WERI-Rb-1 (cell line): ENCODE results near the gene LRRC37B.
"Not testable (repeated sequence)": the region's sequence is repeated elsewhere in the genome, so short reads cannot be mapped to it uniquely, and the experiment has no call there.

ENCODE experiments used
- DNase-seq: peaks from one replicate; pipeline ENCODE4 v3.0.0-alpha.2; 2020
- H3K27ac ChIP-seq: fragments of 250-450 bp; sonication (Bioruptor Pico); 2 replicates; pipeline ENCODE4 v1.5.1; 2020; ENCODE audit warnings: mild to moderate bottlenecking, moderate library complexity
- H3K27me3 ChIP-seq: fragments of 250-450 bp; sonication (Bioruptor Pico); 2 replicates; pipeline ENCODE4 v1.5.1; 2021; ENCODE audit warnings: mild to moderate bottlenecking, low read depth, moderate library complexity; ENCODE audit not compliant: insufficient read depth, severe bottlenecking
- H3K36me3 ChIP-seq: fragments of 250-450 bp; sonication (Bioruptor Pico); 2 replicates; pipeline ENCODE4 v1.5.1; 2020; ENCODE audit warnings: mild to moderate bottlenecking, moderate library complexity
- H3K4me3 ChIP-seq: 2 replicates; pipeline ENCODE4 v1.5.1; 2011; ENCODE audit warnings: low read depth, mild to moderate bottlenecking, control low read depth, low read length
- H3K9me3 ChIP-seq: fragments of 250-450 bp; sonication (Bioruptor Pico); 2 replicates; pipeline ENCODE4 v1.5.1; 2021; ENCODE audit warnings: mild to moderate bottlenecking, moderate library complexity; ENCODE audit not compliant: severe bottlenecking
- TF ChIP-seq, protein P1 (sequence below): IDR thresholded peaks from 2 replicates; pipeline ENCODE4 v1.5.1; 2011; ENCODE audit warnings: low read depth, mild to moderate bottlenecking, control low read depth, inconsistent platforms, low read length

The LRRC37B gene

GRCh38 chr17:32019228-32019627 lies 12.0 kb downstream of the LRRC37B start:
- peaks cover 14% of the 10 kb centered on the region for H3K36me3 ChIP-seq
- DNase-seq: no peak
- no peaks in the 10 kb centered on the region for H3K9me3 ChIP-seq
- TF ChIP-seq, protein P1, sequence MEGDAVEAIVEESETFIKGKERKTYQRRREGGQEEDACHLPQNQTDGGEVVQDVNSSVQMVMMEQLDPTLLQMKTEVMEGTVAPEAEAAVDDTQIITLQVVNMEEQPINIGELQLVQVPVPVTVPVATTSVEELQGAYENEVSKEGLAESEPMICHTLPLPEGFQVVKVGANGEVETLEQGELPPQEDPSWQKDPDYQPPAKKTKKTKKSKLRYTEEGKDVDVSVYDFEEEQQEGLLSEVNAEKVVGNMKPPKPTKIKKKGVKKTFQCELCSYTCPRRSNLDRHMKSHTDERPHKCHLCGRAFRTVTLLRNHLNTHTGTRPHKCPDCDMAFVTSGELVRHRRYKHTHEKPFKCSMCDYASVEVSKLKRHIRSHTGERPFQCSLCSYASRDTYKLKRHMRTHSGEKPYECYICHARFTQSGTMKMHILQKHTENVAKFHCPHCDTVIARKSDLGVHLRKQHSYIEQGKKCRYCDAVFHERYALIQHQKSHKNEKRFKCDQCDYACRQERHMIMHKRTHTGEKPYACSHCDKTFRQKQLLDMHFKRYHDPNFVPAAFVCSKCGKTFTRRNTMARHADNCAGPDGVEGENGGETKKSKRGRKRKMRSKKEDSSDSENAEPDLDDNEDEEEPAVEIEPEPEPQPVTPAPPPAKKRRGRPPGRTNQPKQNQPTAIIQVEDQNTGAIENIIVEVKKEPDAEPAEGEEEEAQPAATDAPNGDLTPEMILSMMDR: no peak
- no peak overlapping the region for H3K27ac ChIP-seq
- H3K4me3 ChIP-seq: no peak overlapping the region
- H3K27me3 ChIP-seq: no peaks in the 10 kb centered on the region

- Histone ChIP-seq H3K27me3 (no peaks in the 10 kb centered on the region), H3K9me3 (no peaks in the 10 kb centered on the region), H3K36me3 (peaks cover 14% of the 10 kb centered on the region), H3K27ac (no peak overlapping the region), H3K4me3 (no peak overlapping the region)
- no peak for DNase-seq
- TF ChIP-seq, protein P1: no peak
These were observed 13.9 kb downstream of the LRRC37B start for GRCh38 chr17:32020943-32021614.

DNA sequence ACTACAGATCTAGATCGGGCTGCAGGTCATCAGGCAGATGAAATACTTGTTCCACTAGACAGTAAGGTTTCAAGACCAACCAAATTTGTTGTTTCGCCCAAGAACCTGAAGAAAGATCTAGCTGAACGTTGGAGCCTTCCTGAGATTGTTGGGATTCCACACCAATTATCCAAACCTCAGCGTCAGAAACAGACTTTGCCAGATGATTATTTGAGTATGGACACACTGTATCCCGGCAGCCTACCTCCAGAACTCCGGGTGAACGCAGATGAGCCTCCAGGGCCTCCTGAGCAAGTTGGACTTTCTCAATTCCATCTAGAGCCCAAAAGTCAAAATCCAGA lies 14.4 kb downstream of the LRRC37B start:
- no peaks in the 10 kb centered on the region for H3K27me3 ChIP-seq
- peaks cover 14% of the 10 kb centered on the region for H3K36me3 ChIP-seq
- H3K9me3 ChIP-seq: no peaks in the 10 kb centered on the region
- H3K27ac ChIP-seq: no peak overlapping the region
- H3K4me3 ChIP-seq: no peak overlapping the region
- no peak for DNase-seq
- TF ChIP-seq, protein P1: no peak

DNA sequence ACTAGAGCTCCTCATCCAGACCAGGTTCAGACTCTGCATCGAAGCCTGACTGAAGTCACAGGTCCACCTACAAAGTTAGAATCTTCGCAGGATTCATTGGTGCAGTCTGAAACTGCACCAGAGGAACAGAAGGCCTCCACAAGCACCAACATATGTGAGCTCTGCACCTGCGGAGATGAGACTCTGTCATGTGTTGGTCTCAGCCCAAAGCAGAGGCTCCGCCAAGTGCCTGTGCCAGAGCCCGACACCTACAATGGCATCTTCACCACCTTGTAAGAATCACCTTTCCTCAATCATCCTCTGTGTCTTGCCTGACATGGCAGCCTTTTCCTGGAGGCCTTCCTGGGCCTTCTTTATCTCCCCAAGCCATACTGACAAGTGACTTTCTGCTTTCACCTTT lies 15.4 kb downstream of the LRRC37B start:
- H3K27me3 ChIP-seq, H3K4me3 ChIP-seq, H3K9me3 ChIP-seq, H3K27ac ChIP-seq, DNase-seq: not testable (repeated sequence)
- peaks cover 14% of the 10 kb centered on the region for H3K36me3 ChIP-seq

DNA sequence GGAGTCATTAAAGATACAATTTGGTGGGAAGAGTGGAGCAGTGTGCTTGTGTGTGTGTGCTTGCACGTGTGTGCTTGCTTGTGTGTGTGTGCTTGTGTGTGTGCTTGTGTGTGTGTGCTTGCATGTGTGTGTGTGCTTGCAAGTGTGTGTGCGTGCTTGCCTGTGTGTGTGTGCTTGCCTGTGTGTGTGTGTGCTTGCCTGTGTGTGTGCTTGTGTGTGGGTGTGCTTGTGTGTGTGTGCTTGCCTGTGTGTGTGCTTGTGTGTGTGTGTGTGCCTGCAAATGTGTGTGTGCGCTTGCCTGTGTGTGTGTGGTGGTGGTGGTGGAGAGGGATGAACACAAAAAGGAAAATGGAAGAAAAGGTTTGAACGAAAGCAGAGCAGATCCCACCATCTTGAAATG lies 20.1 kb downstream of the LRRC37B start:
- not testable (repeated sequence) for H3K4me3 ChIP-seq, DNase-seq, H3K36me3 ChIP-seq, H3K27ac ChIP-seq, H3K27me3 ChIP-seq, H3K9me3 ChIP-seq

DNA sequence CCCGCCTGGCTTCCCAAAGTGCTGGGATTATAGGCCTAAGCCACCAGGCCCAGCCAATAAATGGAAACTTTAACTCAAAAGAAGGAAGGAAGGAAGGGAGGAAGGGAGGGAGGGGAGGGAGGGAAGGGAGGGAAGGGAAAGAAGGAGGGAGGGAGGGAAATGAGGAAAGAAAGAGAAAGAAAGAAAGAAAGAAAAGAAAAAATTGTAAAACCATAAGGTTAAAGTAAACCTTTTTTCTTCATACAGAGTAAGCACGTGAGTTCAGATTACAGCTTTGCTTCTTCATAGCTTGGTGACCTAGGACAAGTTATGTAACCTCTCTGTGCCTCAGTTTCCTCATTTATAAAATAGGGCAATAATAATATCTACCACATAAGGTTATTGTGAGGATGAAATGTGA lies 26.0 kb downstream of the LRRC37B start:
- TF ChIP-seq, protein P1: no peak
- no peak for DNase-seq
- Histone ChIP-seq H3K27ac (no peak overlapping the region), H3K36me3 (peaks cover 21% of the 10 kb centered on the region), H3K4me3 (no peak overlapping the region), H3K27me3 (no peaks in the 10 kb centered on the region), H3K9me3 (no peaks in the 10 kb centered on the region)

- not testable (repeated sequence) for H3K9me3 ChIP-seq, H3K27ac ChIP-seq, H3K27me3 ChIP-seq, H3K4me3 ChIP-seq, DNase-seq
- H3K36me3 ChIP-seq: peaks cover 21% of the 10 kb centered on the region
These were observed 26.6 kb downstream of the LRRC37B start for GRCh38 chr17:32033812-32034211.

GRCh38 chr17:32040246-32040645 lies 33.1 kb downstream of the LRRC37B start:
- not testable (repeated sequence) for DNase-seq, H3K27ac ChIP-seq
- H3K36me3 ChIP-seq: peaks cover 22% of the 10 kb centered on the region

DNA sequence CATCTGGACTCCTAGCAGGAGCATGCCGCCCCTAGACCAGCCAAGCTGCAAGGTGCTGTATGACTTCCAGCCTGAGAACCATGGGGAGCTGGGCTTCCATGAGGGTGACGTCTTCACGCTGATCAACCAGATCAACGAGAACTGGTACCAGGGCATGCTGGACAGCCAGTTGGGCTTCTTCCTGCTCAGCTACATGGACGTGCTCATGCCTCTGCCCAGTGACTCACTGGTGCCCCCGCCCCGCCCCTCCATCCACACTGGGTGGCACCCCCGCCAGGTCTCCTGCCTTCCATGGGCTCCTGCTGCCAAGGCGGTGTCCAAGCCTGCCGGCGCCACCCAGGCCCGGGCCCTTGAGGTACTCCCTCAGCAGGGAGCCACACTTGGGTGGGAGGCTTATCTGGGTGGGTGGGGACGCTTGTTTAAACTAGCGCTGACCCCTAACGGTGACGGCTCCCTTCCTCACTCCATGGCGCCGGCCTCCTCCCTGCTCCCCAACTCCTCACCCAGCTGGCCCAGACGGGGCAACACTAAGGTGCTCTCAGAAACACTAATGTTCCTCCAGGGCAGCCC lies 34.2 kb downstream of the LRRC37B start:
- H3K36me3 ChIP-seq: peaks cover 16% of the 10 kb centered on the region
- not testable (repeated sequence) for H3K27me3 ChIP-seq, H3K27ac ChIP-seq, H3K9me3 ChIP-seq, DNase-seq, H3K4me3 ChIP-seq

More at GRCh38 chr17:32040246-32040645, 33.1 kb downstream of the LRRC37B start:
- H3K27me3 ChIP-seq, H3K4me3 ChIP-seq, H3K9me3 ChIP-seq: not testable (repeated sequence)

GRCh38 chr17:32042266-32042665 lies 35.1 kb downstream of the LRRC37B start:
- H3K36me3 ChIP-seq: peaks cover 10% of the 10 kb centered on the region
- not testable (repeated sequence) for H3K27me3 ChIP-seq, DNase-seq, H3K9me3 ChIP-seq, H3K4me3 ChIP-seq, H3K27ac ChIP-seq

DNA sequence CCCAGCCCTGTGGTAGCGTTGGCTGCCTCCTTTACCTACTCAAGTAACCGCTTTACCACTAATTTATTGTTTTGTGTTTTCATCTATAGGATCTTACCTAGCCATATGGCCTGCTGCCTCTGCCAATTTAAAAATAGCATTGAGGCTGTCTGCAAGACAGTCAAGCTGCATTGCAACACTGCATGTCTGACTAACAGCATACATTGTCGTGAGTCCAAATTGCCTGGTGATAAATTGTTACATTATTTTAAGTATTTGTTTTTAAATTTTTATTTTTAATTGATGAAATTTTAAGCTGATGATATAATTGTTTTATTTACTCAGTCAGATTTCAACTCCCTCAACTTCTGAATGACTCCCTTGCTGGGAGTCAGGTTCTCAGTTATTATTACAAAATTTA lies 38.4 kb downstream of the LRRC37B start:
- H3K27ac ChIP-seq, H3K9me3 ChIP-seq, H3K4me3 ChIP-seq, DNase-seq, H3K27me3 ChIP-seq, H3K36me3 ChIP-seq: not testable (repeated sequence)
